ENCODE data around the gene OBP2A. TPM values are rescaled to one million over a fixed set of nuclear protein-coding genes. Genes with fewer than 3 reads are reported as not detected.

The OBP2A gene
- total RNA-seq, 2 experiments from 2014 or later, result not detected

- Histone ChIP-seq H3K9me3 (ENCODE audit: low read length) (no peaks in the 10 kb centered on the region), H4K20me1 (ENCODE audit: insufficient read depth, low read length) (no peaks in the 10 kb centered on the region), H3K9me2 (ENCODE audit: insufficient read depth, low read length) (no peaks in the 10 kb centered on the region), H3K4me3 (ENCODE audit: low read depth, low read length, poor library complexity, severe bottlenecking) (no peak overlapping the region), H3K27ac (ENCODE audit: low read depth, low read length, poor library complexity, severe bottlenecking) (no peak overlapping the region), H3K4me2 (ENCODE audit: low read length) (no peak overlapping the region), H2AFZ (ENCODE audit: low read length) (no peak overlapping the region), H3K4me1 (ENCODE audit: insufficient read depth, low read length, poor library complexity, severe bottlenecking) (no peaks in the 10 kb centered on the region), H3K36me3 (ENCODE audit: insufficient read depth, low read length) (no peaks in the 10 kb centered on the region), H3K79me2 (ENCODE audit: insufficient read depth, low read depth, low read length) (no peaks in the 10 kb centered on the region)
- no peak for DNase-seq (ENCODE audit: low spot score)
- intact Hi-C loops (cut with micrococcal nuclease; ENCODE audit: unreplicated experiment), result no loop called here
- ChIA-PET POLR2A (no interaction called here), CTCF (ENCODE audit: unreplicated experiment) (no interaction called here)
- TF ChIP-seq EZH2phosphoT487 (IDR thresholded peaks at IDR 0.05; ENCODE audit: borderline replicate concordance, low read depth, low read length), result no peak
- TF ChIP-seq, protein P1, sequence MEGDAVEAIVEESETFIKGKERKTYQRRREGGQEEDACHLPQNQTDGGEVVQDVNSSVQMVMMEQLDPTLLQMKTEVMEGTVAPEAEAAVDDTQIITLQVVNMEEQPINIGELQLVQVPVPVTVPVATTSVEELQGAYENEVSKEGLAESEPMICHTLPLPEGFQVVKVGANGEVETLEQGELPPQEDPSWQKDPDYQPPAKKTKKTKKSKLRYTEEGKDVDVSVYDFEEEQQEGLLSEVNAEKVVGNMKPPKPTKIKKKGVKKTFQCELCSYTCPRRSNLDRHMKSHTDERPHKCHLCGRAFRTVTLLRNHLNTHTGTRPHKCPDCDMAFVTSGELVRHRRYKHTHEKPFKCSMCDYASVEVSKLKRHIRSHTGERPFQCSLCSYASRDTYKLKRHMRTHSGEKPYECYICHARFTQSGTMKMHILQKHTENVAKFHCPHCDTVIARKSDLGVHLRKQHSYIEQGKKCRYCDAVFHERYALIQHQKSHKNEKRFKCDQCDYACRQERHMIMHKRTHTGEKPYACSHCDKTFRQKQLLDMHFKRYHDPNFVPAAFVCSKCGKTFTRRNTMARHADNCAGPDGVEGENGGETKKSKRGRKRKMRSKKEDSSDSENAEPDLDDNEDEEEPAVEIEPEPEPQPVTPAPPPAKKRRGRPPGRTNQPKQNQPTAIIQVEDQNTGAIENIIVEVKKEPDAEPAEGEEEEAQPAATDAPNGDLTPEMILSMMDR (conservative IDR thresholded peaks at IDR 0.05; ENCODE audit: low read length), result no peak
- BruUV-seq (replicated peaks), result no TSS peak
Observed at GRCh38 chr9:135592625-135593024, 46.7 kb downstream of the OBP2A start.

GRCh38 chr9:135596211-135596610, 50.3 kb downstream of the OBP2A start:
- Histone ChIP-seq H3K4me3 (ENCODE audit: low read depth, low read length, poor library complexity, severe bottlenecking) (no peak overlapping the region), H3K4me1 (ENCODE audit: insufficient read depth, low read length, poor library complexity, severe bottlenecking) (no peaks in the 10 kb centered on the region), H3K4me2 (ENCODE audit: low read length) (no peak overlapping the region), H3K79me2 (ENCODE audit: insufficient read depth, low read depth, low read length) (no peaks in the 10 kb centered on the region), H3K27ac (ENCODE audit: low read depth, low read length, poor library complexity, severe bottlenecking) (no peak overlapping the region), H3K9me2 (ENCODE audit: insufficient read depth, low read length) (no peaks in the 10 kb centered on the region), H4K20me1 (ENCODE audit: insufficient read depth, low read length) (no peaks in the 10 kb centered on the region), H2AFZ (ENCODE audit: low read length) (no peak overlapping the region), H3K36me3 (ENCODE audit: insufficient read depth, low read length) (no peaks in the 10 kb centered on the region), H3K9me3 (ENCODE audit: low read length) (no peaks in the 10 kb centered on the region)
- no TSS peak for BruUV-seq (replicated peaks)
- TF ChIP-seq, protein P1 (conservative IDR thresholded peaks at IDR 0.05; ENCODE audit: low read length), result no peak
- TF ChIP-seq EZH2phosphoT487 (IDR thresholded peaks at IDR 0.05; ENCODE audit: borderline replicate concordance, low read depth, low read length), result no peak
- ChIA-PET CTCF (ENCODE audit: unreplicated experiment) (no interaction called here), POLR2A (no interaction called here)
- DNase-seq (ENCODE audit: low spot score), result no peak
- intact Hi-C loops (cut with micrococcal nuclease; ENCODE audit: unreplicated experiment), result no loop called here

Other genes with a start within 250 kb of the OBP2A start
- 1.5 TPM in 2 replicates for gene PPP1R26, start 66.3 kb upstream of the OBP2A start, total RNA-seq (2014; rRNA removed; shearing (Covaris generic))
- 0.21 and 0.52 TPM in 2 replicates for gene PPP1R26, start 66.3 kb upstream of the OBP2A start, total RNA-seq (2022)
- gene MRPS2, start 45.4 kb upstream of the OBP2A start, total RNA-seq (2014; rRNA removed; shearing (Covaris generic)), result 30.2 and 42.7 TPM in 2 replicates
- 50.3 and 55.7 TPM in 2 replicates for gene MRPS2, start 45.4 kb upstream of the OBP2A start, total RNA-seq (2022)
- gene LCN1, start 24.7 kb upstream of the OBP2A start, total RNA-seq (2014; rRNA removed; shearing (Covaris generic)), result not detected in 2 replicates
- gene LCN1, start 24.7 kb upstream of the OBP2A start, total RNA-seq (2022), result not detected in 2 replicates
- not detected in 2 replicates for gene PAEP, start 15.6 kb downstream of the OBP2A start, total RNA-seq (2014; rRNA removed; shearing (Covaris generic))
- not detected in 2 replicates for gene PAEP, start 15.6 kb downstream of the OBP2A start, total RNA-seq (2022)
- not detected in 2 replicates for gene GLT6D1, start 93.4 kb downstream of the OBP2A start, total RNA-seq (2014; rRNA removed; shearing (Covaris generic))
- gene GLT6D1, start 93.4 kb downstream of the OBP2A start, total RNA-seq (2022), result not detected in 2 replicates
- not detected in 2 replicates for gene LCN9, start 117.2 kb downstream of the OBP2A start, total RNA-seq (2014; rRNA removed; shearing (Covaris generic))
- gene LCN9, start 117.2 kb downstream of the OBP2A start, total RNA-seq (2022), result not detected in 2 replicates
- not detected in 2 replicates for gene SOHLH1, start 153.4 kb downstream of the OBP2A start, total RNA-seq (2014; rRNA removed; shearing (Covaris generic))
- gene SOHLH1, start 153.4 kb downstream of the OBP2A start, total RNA-seq (2022), result not detected in 2 replicates
- not detected in 2 replicates for gene KCNT1, start 156.1 kb downstream of the OBP2A start, total RNA-seq (2014; rRNA removed; shearing (Covaris generic))
- gene KCNT1, start 156.1 kb downstream of the OBP2A start, total RNA-seq (2022), result not detected in 2 replicates